H1 (cell line): ENCODE measurements around the gene MIS18A. TPM values are rescaled to one million over a fixed set of nuclear protein-coding genes. Genes with fewer than 3 reads are reported as not detected.
A peak's percentile ranks its signal among the peaks of the same experiment; 100 is the strongest.

Experiments used
- CTCF ChIA-PET: fragments of 300-600 bp; sonication (Branson Sonifier 250); formaldehyde crosslinking; loops from one replicate; lab custom pipeline; 2021; ENCODE audit not compliant: partially characterized antibody; lab: Charles Lee
- POLR2A ChIA-PET: fragments of 300-600 bp; sonication (Branson Sonifier 250); formaldehyde crosslinking; loops from one replicate; lab custom pipeline; 2021; ENCODE audit warnings: inconsistent platforms; ENCODE audit not compliant: partially characterized antibody; lab: Charles Lee
- DNase-seq, 2 experiments: peaks; one replicate each; pipeline versions ENCODE4 v3.0.0 to v3.0.0-alpha.2; 2010 to 2022; ENCODE audit warnings: low spot score in 2 of 2, low read depth in 1 of 2, mixed read lengths in 1 of 2
- FAIRE-seq: peaks from 2 replicates; lab custom pipeline; 2011; peaks lifted over from hg19 to GRCh38; lab: Jason Lieb, UNC
- H2AFZ ChIP-seq: 2 replicates; pipeline ENCODE4 v1.8.1; 2012; ENCODE audit warnings: low read length, inconsistent platforms
- H2AK5ac ChIP-seq: 2 replicates; pipeline ENCODE4 v1.6.1; 2013; ENCODE audit warnings: low read depth, low read length
- H2BK120ac ChIP-seq: replicated peaks from 2 replicates; pipeline ENCODE3; 2013; ENCODE audit warnings: low read depth, low read length, inconsistent platforms
- H2BK12ac ChIP-seq: 2 replicates; pipeline ENCODE4 v1.6.1; 2013; ENCODE audit warnings: low read depth, low read length
- H2BK15ac ChIP-seq: 2 replicates; pipeline ENCODE4 v1.6.1; 2013; ENCODE audit warnings: low read length
- H2BK20ac ChIP-seq: 2 replicates; pipeline ENCODE4 v1.6.1; 2013; ENCODE audit warnings: low read length
- H2BK5ac ChIP-seq: 2 replicates; pipeline ENCODE4 v1.6.1; 2013; ENCODE audit warnings: low read depth, low read length
- H3K14ac ChIP-seq: 2 replicates; pipeline ENCODE4 v1.6.1; 2013; ENCODE audit warnings: inconsistent platforms; ENCODE audit not compliant: insufficient read length
- H3K18ac ChIP-seq: 2 replicates; pipeline ENCODE4 v1.6.1; 2013; ENCODE audit warnings: low read length; ENCODE audit errors: extremely low read depth
- H3K23ac ChIP-seq: 2 replicates; pipeline ENCODE4 v1.6.1; 2013; ENCODE audit warnings: inconsistent platforms; ENCODE audit not compliant: insufficient read length
- H3K23me2 ChIP-seq: 2 replicates; pipeline ENCODE4 v1.6.1; 2013; ENCODE audit warnings: low read depth, low read length
- H3K27ac ChIP-seq: 2 replicates; pipeline ENCODE4 v1.6.1; 2011; ENCODE audit warnings: low read depth, low read length, inconsistent platforms
- H3K27me3 ChIP-seq, 4 experiments: replicated peaks in 1 of 4; 1 replicate in 1 of 4; 2 replicates in 3 of 4; pipeline versions ENCODE4 v1.6.1 to v1.8.1; 2011 to 2013; ENCODE audit warnings: low read length in 3 of 4, mild to moderate bottlenecking in 3 of 4, inconsistent platforms in 2 of 4, mixed read lengths in 2 of 4, moderate library complexity in 1 of 4; ENCODE audit not compliant: control insufficient read depth in 3 of 4, insufficient read depth in 3 of 4; ENCODE audit errors: extremely low read depth in 1 of 4
- H3K36me3 ChIP-seq, 4 experiments: 2 replicates each; pipeline versions ENCODE4 v1.6.1 to v1.8.1; 2011 to 2013; ENCODE audit warnings: mild to moderate bottlenecking in 4 of 4, low read length in 3 of 4, moderate library complexity in 2 of 4, control low read depth in 1 of 4, inconsistent platforms in 1 of 4; ENCODE audit not compliant: insufficient read depth in 4 of 4, control insufficient read depth in 2 of 4
- H3K4ac ChIP-seq: replicated peaks from 2 replicates; pipeline ENCODE3; 2013; ENCODE audit warnings: low read length, low read depth, mixed read lengths, inconsistent platforms; ENCODE audit not compliant: insufficient read length
- H3K4me1 ChIP-seq, 4 experiments: replicated peaks in 1 of 4; 1 replicate in 1 of 4; 2 replicates in 3 of 4; pipeline versions ENCODE4 v1.6.1 to v1.8.1; 2011 to 2013; ENCODE audit warnings: low read length in 3 of 4, inconsistent platforms in 2 of 4, mixed read lengths in 1 of 4; ENCODE audit not compliant: insufficient read depth in 4 of 4, control insufficient read depth in 3 of 4
- H3K4me2 ChIP-seq, 2 experiments: 2 replicates each; pipeline versions ENCODE4 v1.6.1 to v1.8.1; 2011 to 2013; ENCODE audit warnings: low read depth in 2 of 2, low read length in 2 of 2, control low read depth in 1 of 2, inconsistent platforms in 1 of 2, mild to moderate bottlenecking in 1 of 2; ENCODE audit not compliant: insufficient read depth in 1 of 2
- H3K4me3 ChIP-seq, 4 experiments: fragments of 200-600, 300-600 bp in 1 of 4; sonication (generic), shearing (Covaris generic), sonication (Bioruptor Twin) in 1 of 4; 2 replicates each; pipeline versions ENCODE4 v1.5.1 to v1.8.1; 2011 to 2016; ENCODE audit warnings: low read length in 4 of 4, low read depth in 3 of 4, control low read depth in 2 of 4, inconsistent platforms in 2 of 4, mild to moderate bottlenecking in 2 of 4, mixed read lengths in 1 of 4, moderate library complexity in 1 of 4; ENCODE audit not compliant: insufficient read depth in 2 of 4; ENCODE audit errors: extremely low read depth in 1 of 4
- H3K56ac ChIP-seq: replicated peaks from 2 replicates; pipeline ENCODE3; 2013; ENCODE audit warnings: low read depth, mild to moderate bottlenecking, mixed read lengths, low read length, inconsistent platforms; ENCODE audit not compliant: insufficient read length
- H3K79me1 ChIP-seq: 2 replicates; pipeline ENCODE4 v1.6.1; 2013; ENCODE audit warnings: low read depth, low read length, control low read depth
- H3K79me2 ChIP-seq, 2 experiments: 2 replicates each; pipeline versions ENCODE4 v1.6.1 to v1.8.1; 2012 to 2013; ENCODE audit warnings: low read length in 2 of 2, mild to moderate bottlenecking in 2 of 2, inconsistent platforms in 1 of 2; ENCODE audit not compliant: insufficient read depth in 2 of 2, control insufficient read depth in 1 of 2
- H3K9ac ChIP-seq, 4 experiments: replicated peaks in 1 of 4; 1 replicate in 1 of 4; 2 replicates in 3 of 4; pipeline versions ENCODE4 v1.6.1 to v1.8.1; 2011 to 2013; ENCODE audit warnings: low read depth in 3 of 4, low read length in 3 of 4, control low read depth in 2 of 4, mild to moderate bottlenecking in 2 of 4, moderate library complexity in 2 of 4, inconsistent platforms in 1 of 4; ENCODE audit errors: extremely low read depth in 1 of 4
- H3K9me3 ChIP-seq, 2 experiments: 2 replicates each; pipeline versions ENCODE4 v1.6.1 to v1.8.1; 2012 to 2013; ENCODE audit warnings: mild to moderate bottlenecking in 2 of 2, moderate library complexity in 2 of 2, control low read depth in 1 of 2, inconsistent platforms in 1 of 2, low read depth in 1 of 2, low read length in 1 of 2, mixed read lengths in 1 of 2; ENCODE audit not compliant: insufficient read depth in 2 of 2
- H4K20me1 ChIP-seq, 2 experiments: replicated peaks in 1 of 2; 2 replicates each; pipeline versions ENCODE3 to v1.8.1; 2011 to 2013; ENCODE audit warnings: inconsistent platforms in 2 of 2, low read length in 2 of 2, mild to moderate bottlenecking in 1 of 2; ENCODE audit not compliant: insufficient read depth in 2 of 2, control insufficient read depth in 1 of 2
- H4K5ac ChIP-seq: 2 replicates; pipeline ENCODE4 v1.6.1; 2013; ENCODE audit warnings: low read length, low read depth, mixed read lengths, inconsistent platforms; ENCODE audit not compliant: insufficient read length
- H4K8ac ChIP-seq: 2 replicates; pipeline ENCODE4 v1.8.0; 2013; ENCODE audit warnings: mild to moderate bottlenecking, moderate library complexity, low read length, inconsistent platforms; ENCODE audit not compliant: insufficient read depth; ENCODE audit errors: extremely low read depth
- H4K91ac ChIP-seq: replicated peaks from 2 replicates; pipeline ENCODE3; 2013; ENCODE audit warnings: low read length, mixed read lengths, inconsistent platforms; ENCODE audit not compliant: insufficient read length
- ASH2L ChIP-seq: fragments of 200-600, 300-600 bp; sonication (generic); IDR thresholded peaks from one replicate; pipeline ENCODE4 v1.7.1; 2017; ENCODE audit warnings: low read length
- CREB1 ChIP-seq: IDR thresholded peaks from 2 replicates; pipeline ENCODE4 v1.6.1; 2012; ENCODE audit warnings: inconsistent platforms
- GABPA ChIP-seq: IDR thresholded peaks from 2 replicates; pipeline ENCODE4 v1.6.1; 2011; ENCODE audit warnings: mild to moderate bottlenecking, low read length, moderate library complexity, borderline replicate concordance; ENCODE audit not compliant: insufficient read depth
- HDAC6 ChIP-seq: IDR thresholded peaks from one replicate; pipeline ENCODE4 v1.7.1; 2012; ENCODE audit warnings: low read depth, mild to moderate bottlenecking, inconsistent platforms, low read length, moderate library complexity
- JUND ChIP-seq: IDR thresholded peaks from 2 replicates; pipeline ENCODE4 v1.6.1; 2011; ENCODE audit warnings: mild to moderate bottlenecking, improper control_type of control experiment, low read length
- MAFK ChIP-seq: IDR thresholded peaks from 2 replicates; pipeline ENCODE4 v1.6.1; 2012; ENCODE audit warnings: low read depth, mild to moderate bottlenecking, improper control_type of control experiment, low read length
- POLR2AphosphoS5 ChIP-seq: IDR thresholded peaks from 2 replicates; pipeline ENCODE4 v1.6.1; 2011; ENCODE audit warnings: low read depth, low read length
- POU5F1 ChIP-seq: IDR thresholded peaks from 2 replicates; pipeline ENCODE4 v1.6.1; 2011; ENCODE audit warnings: low read depth, mild to moderate bottlenecking, low read length, moderate library complexity
- RXRA ChIP-seq: IDR thresholded peaks from 2 replicates; pipeline ENCODE4 v1.6.1; 2011; ENCODE audit warnings: low read depth, mild to moderate bottlenecking, low read length, moderate library complexity; ENCODE audit not compliant: insufficient read depth
- SAP30 ChIP-seq: fragments of 300-600 bp; sonication (generic); IDR thresholded peaks from 2 replicates; pipeline ENCODE4 v1.7.1; 2012; ENCODE audit warnings: low read length, moderate library complexity, mild to moderate bottlenecking, inconsistent platforms; ENCODE audit not compliant: insufficient read depth, insufficient replicate concordance
- SP2 ChIP-seq: IDR thresholded peaks from 2 replicates; pipeline ENCODE4 v1.6.1; 2012; ENCODE audit warnings: mild to moderate bottlenecking, low read length, inconsistent platforms
- SRF ChIP-seq: IDR thresholded peaks from 2 replicates; pipeline ENCODE4 v1.6.1; 2011; ENCODE audit warnings: mild to moderate bottlenecking, low read depth, low read length, moderate library complexity
- TAF1 ChIP-seq: IDR thresholded peaks from 2 replicates; pipeline ENCODE4 v1.6.1; 2011; ENCODE audit warnings: mild to moderate bottlenecking, low read depth, low read length
- USF2 ChIP-seq: IDR thresholded peaks from 2 replicates; pipeline ENCODE4 v1.6.1; 2011; ENCODE audit warnings: low read length, improper control_type of control experiment
- ZNF274 ChIP-seq: IDR thresholded peaks from 2 replicates; pipeline ENCODE4 v1.7.0; 2012; ENCODE audit warnings: low read length, borderline replicate concordance; ENCODE audit errors: extremely low read depth
- WGBS, 2 experiments: shearing (Covaris generic) in 1 of 2; methylation state at CpG; one replicate each; pipeline versions ENCODE4 v1.1.6 to v1.1.7; 2013 to 2015; ENCODE audit warnings: low lambda C conversion rate in 2 of 2, mixed read lengths in 2 of 2, inconsistent platforms in 1 of 2, low coverage in 1 of 2, missing lambda C conversion rate in 1 of 2; ENCODE audit not compliant: insufficient replicate concordance in 2 of 2, insufficient coverage in 1 of 2, insufficient read length in 1 of 2; ENCODE audit errors: extremely low coverage in 1 of 2, missing lambda C conversion rate in 1 of 2; 5-methylcytosine and 5-hydroxymethylcytosine counted together
- polyA plus RNA-seq, 7 experiments: library from polyadenylated mRNA; depleted of rRNA in 3 of 7; stranded (reverse) in 5 of 7; unstranded in 2 of 7; fragments of >200 nt in 5 of 7; fragments of 200-250 nt in 2 of 7; gene quantifications; 1 replicate in 5 of 7; 2 replicates in 1 of 7; 4 replicates in 1 of 7; pipeline versions ENCODE4 v1.2.1 to v1.2.3, GENCODE V29; 2011 to 2013; ENCODE audit warnings: missing spikeins in 2 of 7, mixed read lengths in 2 of 7
- total RNA-seq: library from RNA; stranded (reverse); fragmentation: NEBNext Ultra II Directional; extraction: Animal tissue kit (Norgen Biotek cat#: 25700); gene quantifications from 2 replicates; pipeline ENCODE4 v1.2.1, GENCODE V29; 2021

MIS18A gene
- total and polyA plus RNA-seq, 2 of the 8 experiments (the other 6 are each of a cell fraction or from before 2014, with no cell fraction given), result 28.9 to 53.0 TPM

GRCh38 chr21:32302560-32302959 lies 23.7 kb upstream of the MIS18A start:
- peak in 1 of 2 experiments; percentile 20 for DNase-seq
- no peak overlapping the region for H4K8ac ChIP-seq
- H2AFZ ChIP-seq, result no peak overlapping the region
- no peak overlapping the region for H3K18ac ChIP-seq
- H4K20me1 ChIP-seq, result peaks cover 2 to 6% of the 10 kb centered on the region in 2 experiments
- H2BK120ac ChIP-seq, result no peak overlapping the region
- no peak overlapping the region for H2AK5ac ChIP-seq
- 94% methylated on average over 6 of the region's 6 CpGs; no CpG with 5 or more reads in 1 of the 2 experiments for WGBS, 2 experiments
- H3K23me2 ChIP-seq, result no peaks in the 10 kb centered on the region; the same call in 1 of the 2 replicates
- H3K36me3 ChIP-seq, result peaks cover 0 to 3% (median 0%) of the 10 kb centered on the region in 4 experiments; a peak in 1 of 8 replicates
- no peak for FAIRE-seq
- ChIA-PET CTCF (no interaction called here), POLR2A (no interaction called here)
- H3K23ac ChIP-seq, result no peak overlapping the region
- H2BK15ac ChIP-seq, result no peak overlapping the region
- no peaks in the 10 kb centered on the region for H3K27me3 ChIP-seq
- no peak overlapping the region for H3K4ac ChIP-seq
- H2BK12ac ChIP-seq, result no peak overlapping the region
- H3K4me1 ChIP-seq, result peaks cover 0 to 7% (median 4%) of the 10 kb centered on the region in 4 experiments; a peak in 5 of 7 replicates
- no peak overlapping the region for H3K56ac ChIP-seq
- no peak overlapping the region for H4K91ac ChIP-seq
- H2BK20ac ChIP-seq, result no peak overlapping the region
- no peak overlapping the region for H4K5ac ChIP-seq
- H3K4me2 ChIP-seq, result no peak overlapping the region
- H3K9me3 ChIP-seq, result peaks cover 0 to 3% of the 10 kb centered on the region in 2 experiments; a peak in 1 of 4 replicates
- no peak overlapping the region for H3K14ac ChIP-seq
- H3K79me2 ChIP-seq, result no peaks in the 10 kb centered on the region
- H2BK5ac ChIP-seq, result no peak overlapping the region
- no peak overlapping the region for H3K27ac ChIP-seq
- no peak overlapping the region for H3K4me3 ChIP-seq
- H3K9ac ChIP-seq, result no peak overlapping the region
- H3K79me1 ChIP-seq, result no peaks in the 10 kb centered on the region
- no peak for TF ChIP-seq GABPA
- no peak for TF ChIP-seq POU5F1
- TF ChIP-seq RXRA, result no peak
- no peak for TF ChIP-seq TAF1
- TF ChIP-seq HDAC6, result no peak
- TF ChIP-seq USF2, result no peak
- no peak for TF ChIP-seq ASH2L
- TF ChIP-seq MAFK, result no peak
- TF ChIP-seq SAP30, result no peak
- no peak for TF ChIP-seq SP2
- TF ChIP-seq SRF, result no peak
- TF ChIP-seq CREB1, result no peak
- TF ChIP-seq ZNF274, result no peak
- no peak for TF ChIP-seq POLR2AphosphoS5
- TF ChIP-seq JUND, result no peak
